OCI-LY1 (cell line): ENCODE measurements around the gene IFNLR1.

Experiments
- H2AFZ ChIP-seq: fragments of 200-600 bp; sonication (generic), shearing (Covaris generic); 2 replicates; pipeline ENCODE4 v1.6.0; 2014; ENCODE audit warnings: antibody characterized with exemption, mild to moderate bottlenecking, low read length
- H3F3A ChIP-seq: fragments of 200-600 bp; sonication (generic), shearing (Covaris generic); 2 replicates; pipeline ENCODE4 v1.6.0; 2014; ENCODE audit warnings: mild to moderate bottlenecking, antibody characterized with exemption, low read length, moderate library complexity; ENCODE audit not compliant: insufficient read depth
- H3K27ac ChIP-seq: fragments of 200-600 bp; sonication (generic); 2 replicates; pipeline ENCODE4 v1.5.1; 2014; ENCODE audit warnings: low read length, mixed run types, mild to moderate bottlenecking, low read depth; ENCODE audit not compliant: poor library complexity, severe bottlenecking
- H3K27me3 ChIP-seq: fragments of 200-600 bp; sonication (generic); 2 replicates; pipeline ENCODE4 v1.6.0; 2014; ENCODE audit warnings: antibody characterized with exemption, mild to moderate bottlenecking, low read length, moderate library complexity; ENCODE audit not compliant: insufficient read depth
- H3K36me3 ChIP-seq: fragments of 200-600 bp; sonication (generic); 2 replicates; pipeline ENCODE4 v1.6.1; 2014; ENCODE audit warnings: mild to moderate bottlenecking, antibody characterized with exemption, low read length, moderate library complexity, mixed read lengths; ENCODE audit not compliant: insufficient read depth
- H3K4me1 ChIP-seq: fragments of 200-600 bp; sonication (generic); 2 replicates; pipeline ENCODE4 v1.5.1; 2014; ENCODE audit warnings: mild to moderate bottlenecking, low read length, moderate library complexity; ENCODE audit not compliant: insufficient read depth, severe bottlenecking
- H3K4me2 ChIP-seq: fragments of 200-600 bp; sonication (generic), shearing (Covaris generic); 2 replicates; pipeline ENCODE4 v1.6.1; 2014; ENCODE audit warnings: low read length
- H3K4me3 ChIP-seq: fragments of 200-600 bp; sonication (generic); 2 replicates; pipeline ENCODE4 v1.5.1; 2014; ENCODE audit warnings: low read length, low read depth, mild to moderate bottlenecking, mixed read lengths; ENCODE audit not compliant: poor library complexity, severe bottlenecking
- H3K79me2 ChIP-seq: fragments of 200-600 bp; shearing (Covaris generic); 2 replicates; pipeline ENCODE4 v1.6.1; 2016; ENCODE audit warnings: mixed run types, low read length, mixed read lengths; ENCODE audit not compliant: insufficient read depth
- H3K9ac ChIP-seq: fragments of 200-600 bp; sonication (generic), shearing (Covaris generic); 2 replicates; pipeline ENCODE4 v1.6.1; 2014; ENCODE audit warnings: mild to moderate bottlenecking, low read length, mixed read lengths
- H3K9me2 ChIP-seq: fragments of 200-600 bp; sonication (generic), shearing (Covaris generic); 2 replicates; pipeline ENCODE4 v1.6.1; 2014; ENCODE audit warnings: low read depth, mild to moderate bottlenecking, low read length, mixed read lengths
- H3K9me3 ChIP-seq: fragments of 200-600 bp; shearing (Covaris generic); 2 replicates; pipeline ENCODE4 v1.6.1; 2014; ENCODE audit warnings: low read length, mixed read lengths
- H4K20me1 ChIP-seq: fragments of 200-600 bp; sonication (generic), shearing (Covaris generic); 2 replicates; pipeline ENCODE4 v1.6.0; 2016; ENCODE audit warnings: mild to moderate bottlenecking, low read length; ENCODE audit not compliant: insufficient read depth
- CTCF ChIP-seq: fragments of 200-600 bp; sonication (generic), shearing (Covaris generic); IDR thresholded peaks from 2 replicates; pipeline ENCODE4 v1.5.1; 2017; ENCODE audit warnings: mild to moderate bottlenecking, antibody characterized with exemption, low read length, moderate library complexity, mixed read lengths
- EZH2 ChIP-seq: fragments of 200-600 bp; sonication (generic), shearing (Covaris generic); IDR thresholded peaks from 2 replicates; pipeline ENCODE4 v1.8.0; 2017; ENCODE audit warnings: borderline replicate concordance, mixed run types, mild to moderate bottlenecking, antibody characterized with exemption, low read length, moderate library complexity, mixed read lengths

The IFNLR1 gene

DNA sequence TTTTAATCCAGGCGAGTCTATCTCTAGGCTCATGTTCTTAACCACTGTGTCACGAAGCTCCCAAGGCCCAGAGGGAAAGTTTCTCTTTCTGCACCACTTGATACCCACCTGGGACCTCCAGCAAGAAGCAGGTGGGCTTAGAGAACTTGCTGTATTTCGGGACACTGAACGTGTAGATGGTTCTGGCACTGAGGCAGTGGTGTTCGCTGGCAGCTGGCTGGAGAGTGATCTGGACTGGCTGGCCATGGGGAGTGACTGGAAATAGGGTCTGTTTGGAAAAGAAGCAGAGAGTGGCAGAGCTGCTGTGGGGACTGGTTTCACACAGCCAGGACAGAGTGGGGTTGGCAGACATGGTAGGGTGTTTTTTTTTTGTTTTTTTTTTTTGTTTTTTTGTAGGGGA, 27.7 kb downstream of the IFNLR1 start:
- H3K4me2 ChIP-seq: no peak overlapping the region
- TF ChIP-seq CTCF (no peak), EZH2 (no peak)
- no peaks in the 10 kb centered on the region for H3K9me2 ChIP-seq
- no peak overlapping the region for H2AFZ ChIP-seq
- peak overlapping the region; percentile 33 for H3K27ac ChIP-seq
- peaks cover 90% of the 10 kb centered on the region for H3K36me3 ChIP-seq
- H3K4me3 ChIP-seq: no peak overlapping the region
- H3K27me3 ChIP-seq: no peaks in the 10 kb centered on the region
- peaks cover 12% of the 10 kb centered on the region for H3K4me1 ChIP-seq
- no peak overlapping the region for H3K9ac ChIP-seq
- no peaks in the 10 kb centered on the region for H3K79me2 ChIP-seq
- no peaks in the 10 kb centered on the region for H3K9me3 ChIP-seq
- no peaks in the 10 kb centered on the region for H4K20me1 ChIP-seq
- H3F3A ChIP-seq: no peaks in the 10 kb centered on the region

DNA sequence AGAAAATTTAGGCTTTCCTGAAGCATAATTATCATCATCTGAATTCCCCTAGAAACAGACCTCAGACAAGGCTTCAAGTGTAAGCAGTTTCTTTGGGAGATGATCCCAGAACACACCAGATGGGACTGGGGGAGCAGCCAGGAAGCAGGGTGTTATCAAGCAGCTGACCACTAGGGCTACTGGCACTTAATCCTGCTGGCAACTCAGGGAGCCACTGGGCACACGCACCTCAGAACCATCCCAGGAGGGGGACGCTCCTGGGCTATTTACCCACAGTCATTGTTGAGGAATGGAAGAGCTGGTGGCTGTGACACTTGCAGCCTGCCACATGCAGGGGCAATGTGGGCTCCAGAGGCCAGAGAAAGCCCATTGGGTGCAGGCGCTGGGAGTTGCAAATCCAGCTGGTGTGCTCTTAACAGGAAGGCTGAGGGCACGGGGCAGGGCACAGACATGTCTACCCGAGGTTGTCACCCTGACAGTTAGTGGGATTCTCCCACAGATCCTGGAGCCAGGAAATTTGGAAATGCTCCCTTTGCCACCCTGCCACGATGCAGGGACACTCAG, 29.1 kb downstream of the IFNLR1 start:
- no peaks in the 10 kb centered on the region for H3F3A ChIP-seq
- no peak overlapping the region for H2AFZ ChIP-seq
- H3K36me3 ChIP-seq: peaks cover 77% of the 10 kb centered on the region
- H3K4me3 ChIP-seq: no peak overlapping the region
- H3K79me2 ChIP-seq: no peaks in the 10 kb centered on the region
- peaks cover 26% of the 10 kb centered on the region for H3K4me1 ChIP-seq
- H3K9ac ChIP-seq: no peak overlapping the region
- no peaks in the 10 kb centered on the region for H3K9me2 ChIP-seq
- no peaks in the 10 kb centered on the region for H3K9me3 ChIP-seq
- TF ChIP-seq EZH2 (no peak), CTCF (no peak)
- peak overlapping the region; percentile 3 for H3K27ac ChIP-seq
- H3K27me3 ChIP-seq: no peaks in the 10 kb centered on the region
- no peak overlapping the region for H3K4me2 ChIP-seq
- H4K20me1 ChIP-seq: no peaks in the 10 kb centered on the region

DNA sequence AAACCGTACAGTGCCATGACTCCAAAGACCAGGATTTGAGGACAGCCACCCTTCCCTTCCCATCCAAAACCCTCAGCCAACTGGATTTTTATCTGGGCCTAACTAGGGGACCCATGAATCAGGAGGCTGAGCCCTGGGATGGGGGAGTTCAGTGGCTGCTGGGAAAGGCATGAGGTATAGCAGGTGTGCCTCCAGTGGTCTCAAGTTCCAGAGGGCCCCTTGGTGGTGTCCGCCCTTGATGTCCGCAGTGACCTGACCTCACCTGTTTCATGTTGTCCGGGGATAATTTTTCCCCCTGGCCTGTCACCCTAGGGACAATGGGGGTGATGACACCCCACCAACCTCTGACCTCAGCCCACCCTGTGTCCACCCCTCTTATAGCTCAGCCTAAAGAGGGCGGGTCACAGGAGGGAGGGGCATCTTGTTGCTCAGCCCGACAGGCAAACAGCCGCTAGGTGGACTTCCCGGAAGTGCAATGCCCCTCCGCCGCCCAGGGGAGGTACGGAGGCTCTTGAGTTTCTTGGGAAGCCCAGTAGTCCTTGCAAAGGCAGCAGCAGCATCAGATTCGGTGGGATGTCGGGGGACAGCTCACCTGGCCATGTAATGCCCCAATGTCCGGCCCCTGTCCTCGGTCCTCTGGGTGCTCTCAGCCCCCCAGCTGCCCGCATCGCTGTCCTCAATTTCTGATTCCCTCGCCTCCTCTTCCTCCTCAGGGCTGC, 30.4 kb downstream of the IFNLR1 start:
- Histone ChIP-seq H3K9ac (no peak overlapping the region), H3K4me2 (no peak overlapping the region), H3K36me3 (peaks cover 68% of the 10 kb centered on the region), H3K4me1 (peaks cover 34% of the 10 kb centered on the region), H3F3A (no peaks in the 10 kb centered on the region), H3K27ac (no peak overlapping the region), H3K4me3 (no peak overlapping the region), H3K9me2 (no peaks in the 10 kb centered on the region), H3K9me3 (no peaks in the 10 kb centered on the region), H3K27me3 (no peaks in the 10 kb centered on the region), H3K79me2 (no peaks in the 10 kb centered on the region), H4K20me1 (no peaks in the 10 kb centered on the region), H2AFZ (no peak overlapping the region)
- TF ChIP-seq CTCF (no peak), EZH2 (no peak)
